Fibroblast of the aortic adventitia (primary cell): ENCODE results near the gene ATMIN. TPM values are rescaled to one million over a fixed set of nuclear protein-coding genes. Genes with fewer than 3 reads are reported as not detected.

Experiments used
- DNase-seq: peaks from one replicate; pipeline ENCODE4 v3.0.0-alpha.2; 2010; ENCODE audit warnings: low read depth
- H3K4me3 ChIP-seq: 2 replicates; pipeline ENCODE4 v1.5.1; 2011; ENCODE audit warnings: low read depth, mild to moderate bottlenecking, control low read depth, low read length, moderate library complexity
- CTCF ChIP-seq: IDR thresholded peaks from 2 replicates; pipeline ENCODE4 v1.5.1; 2011; ENCODE audit warnings: mild to moderate bottlenecking, low read length, control low read depth, inconsistent platforms; ENCODE audit not compliant: insufficient read depth
- total RNA-seq: library from RNA; depleted of rRNA; stranded (reverse); fragments of >200 nt; gene quantifications from 2 replicates; pipeline ENCODE4 v1.2.3, GENCODE V29; 2012; ENCODE audit warnings: low replicate concordance

ATMIN gene
- total RNA-seq, 1 donor = 45.4 TPM

DNA sequence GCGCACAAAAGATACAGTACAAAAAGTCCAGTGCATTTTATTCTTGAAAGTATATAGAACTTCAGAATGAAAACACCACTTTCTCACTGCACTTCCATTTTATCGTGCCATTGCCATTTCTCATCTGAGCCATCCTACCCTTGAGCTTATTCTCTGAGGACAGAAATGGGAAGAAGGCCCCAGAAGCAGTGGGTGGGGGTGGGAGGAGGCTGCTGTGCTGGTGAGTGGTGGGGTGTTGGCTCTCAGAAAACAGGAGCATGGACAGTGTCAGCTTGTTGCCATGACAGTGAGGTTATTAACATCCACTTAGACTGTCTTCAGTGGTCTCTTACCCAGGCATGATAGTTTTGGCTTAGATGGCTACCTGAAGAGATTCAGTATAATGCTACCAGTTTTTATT lies 4.5 kb downstream of the ATMIN start:
- DNase-seq = no peak
- no peak for TF ChIP-seq CTCF
- no peak overlapping the region for H3K4me3 ChIP-seq

DNA sequence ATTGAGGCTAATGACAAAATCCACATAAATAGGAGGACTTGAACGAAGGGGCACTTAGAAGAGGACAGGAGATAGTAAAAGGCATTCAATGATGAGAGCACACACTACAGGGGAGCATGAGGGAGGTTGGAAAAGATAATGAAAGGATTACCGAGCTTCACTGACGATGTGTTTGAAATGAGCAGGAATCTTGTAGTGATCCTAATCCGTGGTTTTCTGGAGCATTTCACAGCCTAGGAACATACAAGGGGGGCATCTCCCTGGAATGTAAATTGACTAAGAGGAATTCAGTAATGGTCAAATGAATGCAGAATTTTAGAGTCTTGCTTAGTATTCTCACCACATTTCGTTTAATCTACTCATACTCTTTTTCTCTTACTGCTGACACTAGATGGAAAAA lies 5.2 kb downstream of the ATMIN start:
- no peak for TF ChIP-seq CTCF
- H3K4me3 ChIP-seq = no peak overlapping the region
- DNase-seq = no peak

- no peak for TF ChIP-seq CTCF
- DNase-seq = no peak
These were observed 6.1 kb downstream of the ATMIN start for GRCh38 chr16:81041696-81042095.

GRCh38 chr16:81042821-81043220 lies 7.2 kb downstream of the ATMIN start:
- no peak overlapping the region for H3K4me3 ChIP-seq
- TF ChIP-seq CTCF = no peak
- DNase-seq = no peak

More at GRCh38 chr16:81041696-81042095, 6.1 kb downstream of the ATMIN start:
- no peak overlapping the region for H3K4me3 ChIP-seq

DNA sequence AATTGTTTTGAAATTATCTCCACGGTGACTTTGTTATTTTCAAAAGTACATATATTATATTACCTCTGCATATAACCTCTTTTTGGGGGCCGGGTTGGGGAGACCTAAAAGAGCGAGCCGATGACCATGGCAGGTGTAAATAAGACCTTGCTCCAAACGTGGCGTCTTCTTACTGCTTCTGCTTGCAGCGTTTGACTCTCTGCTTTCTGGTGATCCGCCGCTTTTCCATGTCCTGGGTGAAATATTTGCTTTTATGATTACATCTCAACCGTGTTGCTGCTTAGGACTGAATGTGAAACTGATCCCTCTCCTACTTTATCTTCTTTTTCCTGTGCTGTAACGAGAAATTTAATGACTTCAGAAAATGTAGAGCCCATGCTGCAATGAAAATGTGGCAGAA lies 18.1 kb downstream of the ATMIN start:
- no peak for TF ChIP-seq CTCF
- no peak for DNase-seq
- no peak overlapping the region for H3K4me3 ChIP-seq

DNA sequence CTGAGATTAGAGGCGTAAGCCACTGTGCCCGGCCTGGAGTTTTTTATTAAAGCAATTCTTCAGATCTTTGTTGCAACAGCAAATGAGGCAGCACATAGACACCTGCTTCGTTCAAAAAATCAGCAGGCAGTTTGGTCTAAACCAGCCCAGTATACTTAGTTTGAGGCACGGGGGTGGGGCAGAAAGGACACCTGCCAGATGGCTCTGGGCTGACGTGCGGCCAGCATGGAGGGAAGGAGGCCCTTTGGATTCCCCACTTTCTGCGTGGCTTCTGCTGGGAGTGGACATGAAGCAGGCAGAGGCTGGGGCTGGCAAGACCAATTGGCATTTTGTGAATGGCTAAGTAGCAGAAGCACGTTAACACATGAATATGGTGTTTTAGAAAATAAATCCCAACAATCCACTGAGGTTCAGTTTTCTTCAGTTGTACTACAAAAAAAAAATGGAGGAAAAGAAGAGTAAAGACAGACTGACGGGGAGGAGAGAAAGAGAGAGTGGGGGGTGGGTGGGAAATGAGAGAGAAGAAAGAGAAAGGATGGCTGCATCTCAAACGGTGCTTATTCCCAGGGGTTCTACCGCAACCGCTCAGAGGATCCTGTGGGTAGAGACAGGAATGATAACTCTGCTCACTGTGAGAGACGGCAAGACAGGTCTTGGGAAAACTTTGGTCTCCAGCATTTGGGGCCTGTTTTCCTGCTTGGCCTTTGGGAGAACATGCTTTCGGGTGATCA lies 25.1 kb downstream of the ATMIN start:
- no peak for TF ChIP-seq CTCF
- no peak overlapping the region for H3K4me3 ChIP-seq
- no peak for DNase-seq

- no peak for TF ChIP-seq CTCF
- no peak for DNase-seq
- H3K4me3 ChIP-seq = no peak overlapping the region
These were observed 25.6 kb downstream of the ATMIN start for GRCh38 chr16:81061307-81061640.
